COR-L47 (cell line): ENCODE measurements around the gene SACM1L.
"Not testable (repeated sequence)": the region's sequence is repeated elsewhere in the genome, so short reads cannot be mapped to it uniquely, and the experiment has no call there.

Experiments used
- DNase-seq: peaks from one replicate; lab custom pipeline; 2025; lab: John Stamatoyannopoulos, UW

The SACM1L gene

DNA sequence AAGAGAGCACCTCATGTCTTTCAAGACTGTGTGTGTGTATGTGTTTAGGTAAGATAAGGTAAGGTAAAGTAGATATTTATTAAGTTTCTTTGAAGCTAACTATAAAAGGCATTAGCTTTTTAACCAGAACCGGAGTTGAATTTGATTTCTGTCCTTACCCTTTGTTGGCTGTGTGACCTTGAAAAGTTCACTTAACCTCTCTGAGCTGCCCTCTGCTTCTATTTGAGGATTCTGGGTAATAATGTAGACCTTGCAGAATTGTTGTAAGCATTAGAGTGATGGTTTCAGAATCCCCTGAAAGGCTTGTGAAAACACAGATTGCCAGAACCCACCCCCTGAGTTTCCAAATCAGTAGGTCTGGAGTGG, 21.6 kb upstream of the SACM1L start:
- no peak for DNase-seq

- DNase-seq, result no peak
Observed at GRCh38 chr3:45670436-45670835, 18.8 kb upstream of the SACM1L start.

DNA sequence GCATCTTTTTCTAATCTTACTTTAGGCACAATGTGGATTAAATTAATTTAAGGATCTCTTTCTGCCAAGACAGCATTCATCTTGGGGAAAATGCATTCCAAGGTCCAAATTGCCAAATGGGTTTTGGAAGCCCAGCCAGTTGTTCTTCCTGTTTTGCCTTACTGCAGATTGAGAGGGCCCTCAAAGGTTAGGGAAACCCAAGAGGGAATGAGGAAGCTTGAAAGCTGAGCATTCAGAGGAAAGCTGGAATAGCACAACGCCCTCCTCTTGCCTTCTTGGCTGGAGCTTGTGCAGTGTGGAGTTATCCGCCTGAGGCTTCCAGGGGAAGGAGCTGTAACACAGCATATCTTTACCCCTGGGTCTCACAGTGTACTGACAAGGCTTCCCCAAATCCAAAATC, 18.2 kb upstream of the SACM1L start:
- DNase-seq, result no peak

DNA sequence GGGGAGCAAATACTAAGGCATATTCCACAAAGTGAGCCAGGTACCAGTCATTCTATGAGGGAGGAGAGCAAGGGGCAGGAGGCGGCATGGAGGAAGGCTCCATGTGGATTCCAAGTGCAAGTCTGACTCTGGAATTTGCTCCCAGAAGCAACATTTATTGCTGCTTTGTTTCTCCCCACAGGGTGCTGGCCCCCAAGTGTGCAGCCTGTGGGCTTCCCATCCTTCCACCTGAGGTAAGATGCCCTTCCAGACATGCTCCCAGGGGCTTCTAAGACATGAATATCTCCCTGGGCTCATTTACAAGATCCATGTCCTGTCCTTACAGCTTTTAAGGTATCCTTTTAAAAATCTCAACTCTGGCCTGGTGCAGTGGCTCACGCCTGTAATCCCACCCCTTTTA, 15.9 kb upstream of the SACM1L start:
- no peak for DNase-seq

DNA sequence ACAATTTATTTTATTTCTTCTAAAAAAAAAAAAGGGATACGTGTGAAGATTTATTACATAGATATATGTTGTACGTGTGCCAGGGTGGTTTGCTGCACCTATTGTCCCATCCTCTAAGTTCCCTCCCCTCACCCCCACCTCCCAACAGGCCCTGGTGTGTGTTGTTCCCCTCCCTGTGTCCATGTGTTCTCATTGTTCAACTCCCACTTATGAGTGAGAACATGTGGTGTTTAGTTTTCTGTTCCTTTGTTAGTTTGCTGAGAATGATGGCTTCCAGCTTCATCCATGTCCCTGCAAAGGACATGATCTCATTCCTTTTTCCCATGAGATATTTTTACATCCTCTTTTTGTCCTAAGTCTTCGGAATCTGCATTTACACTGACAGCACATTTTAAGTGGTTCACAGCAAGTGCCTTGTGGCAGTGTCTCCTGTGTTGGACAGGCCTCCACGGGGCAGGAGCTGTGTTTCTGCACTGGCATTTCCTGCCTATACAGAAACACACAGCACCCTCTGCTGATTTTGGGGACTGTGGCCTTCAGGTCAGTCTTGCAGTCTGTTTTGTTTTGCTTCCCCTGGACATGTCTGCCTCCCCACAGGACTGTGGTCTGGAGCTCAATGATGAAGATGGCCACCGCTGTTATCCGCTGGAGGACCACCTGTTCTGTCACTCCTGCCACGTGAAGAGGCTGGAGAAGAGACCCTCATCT, 12.7 kb upstream of the SACM1L start:
- DNase-seq, result no peak

GRCh38 chr3:45677033-45677446, 12.2 kb upstream of the SACM1L start:
- DNase-seq, result no peak

- DNase-seq, result no peak
Observed at GRCh38 chr3:45677841-45678240, 11.4 kb upstream of the SACM1L start.

DNA sequence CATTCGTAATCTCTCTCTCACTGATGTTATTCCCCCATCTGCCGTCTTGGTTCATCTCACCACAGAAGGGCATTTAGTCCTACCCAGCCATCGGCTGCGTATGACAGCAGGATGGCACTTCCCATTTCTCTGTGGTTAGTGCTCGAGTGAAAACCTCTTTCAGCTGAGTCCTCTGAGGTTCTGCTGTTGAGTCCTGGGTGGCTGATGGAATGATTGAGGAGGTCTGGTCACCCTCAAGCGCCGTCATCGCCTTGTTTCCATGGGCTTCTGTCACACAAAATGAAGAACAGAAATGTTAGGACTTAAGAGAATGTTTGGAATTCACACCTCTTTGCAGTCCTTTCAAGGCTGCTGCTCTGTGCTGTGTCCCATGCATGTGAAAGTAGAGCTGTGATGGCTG, 9.4 kb upstream of the SACM1L start:
- no peak for DNase-seq

GRCh38 chr3:45681221-45681620, 8.0 kb upstream of the SACM1L start:
- no peak for DNase-seq

DNA sequence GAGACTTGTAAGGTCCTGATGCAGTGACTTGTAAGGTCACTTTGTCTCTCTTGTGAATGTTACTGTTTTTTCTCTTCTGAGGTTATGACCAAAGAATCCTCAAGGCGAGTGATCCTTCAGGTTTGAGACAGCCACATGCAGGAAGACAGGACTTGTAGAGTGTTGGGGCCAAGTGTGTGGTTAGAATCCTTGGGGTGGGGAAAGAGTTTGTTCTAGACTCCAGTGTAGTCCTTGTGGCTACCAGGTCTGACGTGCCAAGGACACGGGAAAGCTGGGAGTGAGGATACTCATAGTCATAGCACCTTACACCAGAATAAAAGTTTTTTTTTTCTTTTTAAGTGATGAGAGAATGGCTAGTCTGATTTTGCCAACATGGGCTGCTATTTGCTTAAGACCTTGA, 7.3 kb upstream of the SACM1L start:
- no peak for DNase-seq

DNA sequence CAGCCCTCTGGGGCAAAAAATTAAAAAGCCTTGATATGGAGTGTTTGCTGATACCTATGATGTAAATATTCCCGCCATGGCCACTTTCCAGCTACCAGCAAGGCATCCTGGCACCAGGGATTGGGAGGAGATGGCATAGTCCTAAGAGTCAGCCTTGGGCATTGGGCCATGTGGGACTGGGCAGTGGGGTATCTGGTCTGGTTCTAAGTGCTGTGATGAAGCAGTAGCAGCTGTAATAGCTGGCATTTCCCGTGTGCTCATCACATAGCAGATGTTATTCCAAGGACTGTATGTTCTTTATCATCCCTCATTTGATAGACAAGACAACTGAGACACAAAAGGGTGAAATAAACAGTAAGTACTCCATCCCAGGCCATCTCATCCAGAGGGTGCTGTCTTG, 6.9 kb upstream of the SACM1L start:
- no peak for DNase-seq

DNA sequence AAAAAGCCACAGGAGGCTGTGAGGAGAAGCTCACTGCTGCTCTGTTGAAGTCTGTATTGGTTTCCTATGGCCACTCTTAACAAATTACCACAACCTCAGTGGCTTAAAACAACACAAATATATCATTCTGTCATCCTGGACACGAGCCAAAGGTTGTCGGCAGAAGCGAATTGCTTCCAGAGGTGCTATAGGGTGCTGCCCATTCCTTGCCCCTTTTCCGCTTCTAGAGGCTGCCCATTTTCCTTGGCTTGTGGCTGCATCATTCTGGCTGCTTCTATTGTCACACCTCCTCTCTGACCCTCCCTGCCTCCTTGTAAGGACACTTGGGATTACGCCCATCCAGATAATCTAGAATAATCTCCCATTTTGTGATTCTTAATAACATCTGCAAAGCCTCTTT, 6.4 kb upstream of the SACM1L start:
- DNase-seq, result no peak

- DNase-seq, result no peak
Observed at GRCh38 chr3:45683417-45684326, 5.5 kb upstream of the SACM1L start.

DNA sequence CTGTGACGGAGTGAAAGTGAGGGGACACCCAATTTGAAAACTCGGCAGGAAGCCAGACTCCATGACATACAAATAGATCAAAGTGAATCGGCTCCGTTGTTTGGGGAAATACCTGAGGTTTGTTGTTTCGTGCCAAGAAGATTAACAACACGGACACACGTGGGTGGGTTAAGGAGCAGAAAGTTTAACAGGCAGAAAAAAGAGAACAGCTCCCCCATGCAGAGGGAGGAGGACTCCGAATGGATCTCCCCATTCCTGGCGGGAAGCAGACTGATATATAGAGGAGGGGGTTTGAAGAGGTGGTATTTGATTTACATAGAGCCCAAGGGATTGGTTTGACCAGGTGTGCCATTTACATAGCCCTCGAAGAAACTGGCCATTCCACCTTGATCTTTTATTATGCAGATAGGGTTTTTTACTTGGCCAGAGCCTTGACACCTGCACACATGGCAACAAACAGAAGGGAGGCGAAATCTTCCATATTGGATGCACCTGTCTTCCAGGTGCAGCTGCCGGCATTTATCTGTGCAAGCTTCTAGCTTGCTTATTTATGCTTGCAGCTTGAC, 4.8 kb upstream of the SACM1L start:
- DNase-seq, result no peak

DNA sequence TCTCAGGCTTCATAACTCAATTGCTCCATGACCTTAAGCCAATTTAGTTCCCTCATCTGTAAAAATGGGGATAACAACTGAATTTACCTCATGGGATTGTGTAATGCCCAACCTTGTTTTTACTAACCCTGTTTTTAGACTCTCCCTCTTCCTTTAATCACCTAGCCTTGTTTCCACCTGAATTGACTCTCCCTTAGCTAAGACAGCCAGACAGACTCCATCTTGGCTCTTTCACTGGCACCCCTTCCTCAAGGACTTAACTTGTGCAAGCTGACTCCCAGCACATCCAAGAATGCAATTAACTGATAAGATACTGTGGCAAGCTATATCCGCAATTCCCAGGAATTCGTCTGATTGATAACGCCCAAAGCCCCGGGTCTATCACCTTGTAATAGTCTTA, 3.5 kb upstream of the SACM1L start:
- not testable (repeated sequence) for DNase-seq

DNA sequence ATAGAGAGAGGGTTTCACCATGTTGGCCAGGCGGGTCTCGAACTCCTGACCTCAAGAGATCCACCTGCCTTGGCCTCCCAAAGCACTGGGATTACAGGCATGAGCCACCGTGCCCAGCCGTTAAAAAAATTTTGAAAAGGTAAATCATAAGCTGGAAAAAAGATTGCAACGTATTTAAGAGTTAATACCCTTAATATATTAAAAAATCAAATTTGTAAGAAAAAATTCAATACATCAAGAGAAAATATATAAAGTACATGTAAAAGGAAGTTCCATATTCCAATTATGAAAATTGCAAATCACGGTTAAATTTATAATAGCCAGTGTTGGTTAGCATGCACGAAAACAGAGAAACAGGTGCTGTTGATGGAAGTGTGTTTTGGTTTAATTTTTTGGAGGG, 2.3 kb upstream of the SACM1L start:
- no peak for DNase-seq

DNA sequence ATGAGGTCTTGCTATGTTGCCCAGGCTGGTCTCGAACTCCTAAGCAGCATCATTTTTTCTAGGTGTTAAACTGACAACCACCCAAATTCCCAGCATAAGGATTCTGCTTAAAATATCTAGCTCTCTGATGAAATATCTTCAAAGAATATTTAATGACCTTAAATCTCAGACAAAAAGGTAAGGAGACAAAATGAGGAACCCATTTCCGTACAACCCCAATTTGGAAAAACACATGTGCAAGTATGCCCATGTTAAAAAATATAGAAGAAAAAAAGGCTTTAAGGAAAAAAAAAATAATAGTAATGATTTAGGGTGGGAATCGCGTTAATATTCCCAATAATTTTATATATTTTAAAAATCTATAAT, 1.4 kb upstream of the SACM1L start:
- DNase-seq, result no peak

GRCh38 chr3:45688194-45688881, 858 bp upstream of the SACM1L start:
- DNase-seq, result peak; percentile 38

- no peak for DNase-seq
Observed at GRCh38 chr3:45689787-45690145, 570 bp downstream of the SACM1L start.

DNA sequence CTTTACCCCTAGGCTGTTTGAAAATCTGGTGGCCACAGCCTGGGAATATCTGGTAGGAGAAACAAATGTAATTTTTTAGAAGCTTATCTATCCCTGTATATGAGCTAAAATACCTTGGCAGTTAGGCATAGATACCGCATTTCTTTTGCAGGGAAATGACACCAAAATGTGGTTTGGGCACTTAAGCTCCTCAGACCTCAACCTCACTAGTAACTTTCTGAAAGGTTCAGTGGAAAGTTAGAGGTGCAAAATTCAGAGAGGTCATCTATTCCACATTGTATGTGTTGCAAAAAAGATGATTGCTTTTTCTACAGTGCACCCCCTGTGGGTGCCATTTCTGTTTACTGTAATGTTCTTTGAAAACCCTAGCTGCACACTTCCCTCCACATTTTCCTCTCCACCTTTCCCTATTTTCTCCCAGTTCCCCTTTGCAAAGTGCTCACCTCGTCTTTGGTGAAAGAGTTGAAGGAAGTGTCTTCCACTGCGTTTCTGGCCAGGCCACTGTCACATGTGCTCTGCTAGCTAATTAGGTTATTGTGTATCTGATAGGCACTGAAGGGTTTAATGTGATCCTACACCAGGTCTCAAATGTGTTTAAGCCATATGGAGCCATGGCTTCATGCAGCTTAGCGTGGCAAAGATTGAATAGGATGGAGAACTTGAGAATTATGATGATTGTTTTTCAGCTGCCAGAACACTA, 1.3 kb downstream of the SACM1L start:
- no peak for DNase-seq

- DNase-seq, result no peak
Observed at GRCh38 chr3:45691842-45692241, 2.6 kb downstream of the SACM1L start.

- no peak for DNase-seq
Observed at GRCh38 chr3:45692866-45693265, 3.7 kb downstream of the SACM1L start.
